SK-N-SH treated with all-trans-retinoic acid at 6 μM for 48 hours (cell line): ENCODE measurements around the gene CNST.

Source experiments
- ATAC-seq: fragments of 200-7000 bp; cut with Tn5 transposase; 3 replicates; pipeline ENCODE4 v1.9.1; 2020; ENCODE audit warnings: mild to moderate bottlenecking, moderate library complexity
- ARNTL ChIP-seq: fragments of 450-650 bp; formaldehyde crosslinking; IDR thresholded peaks from 2 replicates; pipeline ENCODE4 v1.5.0; 2020; ENCODE audit warnings: low read depth, mild to moderate bottlenecking, moderate library complexity, borderline replicate concordance
- BACH2 ChIP-seq: fragments of 250-450 bp; sonication (Bioruptor Pico); IDR thresholded peaks from 2 replicates; pipeline ENCODE4 v1.9.0; 2021; ENCODE audit warnings: mild to moderate bottlenecking, borderline replicate concordance
- CREB5 ChIP-seq: fragments of 250-450 bp; sonication (Bioruptor Pico); IDR thresholded peaks from 2 replicates; pipeline ENCODE4 v1.5.1; 2020; ENCODE audit warnings: low read depth, mild to moderate bottlenecking, moderate library complexity
- CSDC2 ChIP-seq: fragments of 250-450 bp; sonication (Bioruptor Pico); IDR thresholded peaks from 2 replicates; pipeline ENCODE4 v1.5.0; 2020; ENCODE audit warnings: mild to moderate bottlenecking, moderate library complexity
- GLIS3 ChIP-seq: fragments of 250-450 bp; sonication (Bioruptor Pico); IDR thresholded peaks from 2 replicates; pipeline ENCODE4 v1.5.0; 2020; ENCODE audit warnings: mild to moderate bottlenecking, moderate library complexity
- ISL1 ChIP-seq: fragments of 250-450 bp; sonication (Bioruptor Pico); IDR thresholded peaks from 2 replicates; pipeline ENCODE4 v2.1.2; 2022; ENCODE audit warnings: mild to moderate bottlenecking, moderate library complexity
- OSR1 ChIP-seq: fragments of 250-450 bp; sonication (Bioruptor Pico); IDR thresholded peaks from 2 replicates; pipeline ENCODE4 v1.8.0; 2022; ENCODE audit warnings: moderate library complexity, mild to moderate bottlenecking, inconsistent platforms
- PATZ1 ChIP-seq: fragments of 250-450 bp; sonication (Bioruptor Pico); IDR thresholded peaks from 2 replicates; pipeline ENCODE4 v1.8.0; 2020; ENCODE audit warnings: mild to moderate bottlenecking, moderate library complexity, borderline replicate concordance
- RARB ChIP-seq: fragments of 250-450 bp; sonication (Bioruptor Pico); IDR thresholded peaks from 2 replicates; pipeline ENCODE4 v1.8.0; 2021; ENCODE audit warnings: mild to moderate bottlenecking, moderate library complexity
- TCF4 ChIP-seq: fragments of 250-450 bp; sonication (Bioruptor Pico); IDR thresholded peaks from 2 replicates; pipeline ENCODE4 v1.8.0; 2021; ENCODE audit warnings: mild to moderate bottlenecking, moderate library complexity, borderline replicate concordance
- TOX ChIP-seq: fragments of 250-450 bp; sonication (Bioruptor Pico); IDR thresholded peaks from 2 replicates; pipeline ENCODE4 v1.8.0; 2021; ENCODE audit warnings: mild to moderate bottlenecking, moderate library complexity, borderline replicate concordance
- TSHZ2 ChIP-seq: fragments of 250-450 bp; sonication (Bioruptor Pico); IDR thresholded peaks from 2 replicates; pipeline ENCODE4 v1.5.0; 2020; ENCODE audit warnings: mild to moderate bottlenecking, moderate library complexity
- ZFP3 ChIP-seq: fragments of 250-450 bp; sonication (Bioruptor Pico); IDR thresholded peaks from 2 replicates; pipeline ENCODE4 v1.5.0; 2020; ENCODE audit warnings: mild to moderate bottlenecking, moderate library complexity
- ZFP30 ChIP-seq: fragments of 450-650 bp; formaldehyde crosslinking; IDR thresholded peaks from 2 replicates; pipeline ENCODE4 v1.5.0; 2022; ENCODE audit warnings: mild to moderate bottlenecking, moderate library complexity
- ZNF565 ChIP-seq: fragments of 450-650 bp; formaldehyde crosslinking; conservative IDR thresholded peaks from 2 replicates; pipeline ENCODE4 v1.5.0; 2020; ENCODE audit warnings: low read depth, mild to moderate bottlenecking, moderate library complexity
- ZNF70 ChIP-seq: fragments of 450-650 bp; formaldehyde crosslinking; IDR thresholded peaks from 2 replicates; pipeline ENCODE4 v1.5.0; 2020; ENCODE audit warnings: mild to moderate bottlenecking, moderate library complexity
- ZNF8 ChIP-seq: fragments of 450-650 bp; formaldehyde crosslinking; IDR thresholded peaks from 2 replicates; pipeline ENCODE4 v1.5.0; 2020; ENCODE audit warnings: mild to moderate bottlenecking, moderate library complexity
- TF ChIP-seq, protein P1 (sequence below): fragments of 250-450 bp; sonication (Bioruptor Pico); IDR thresholded peaks from 2 replicates; pipeline ENCODE4 v1.8.0; 2021; ENCODE audit warnings: low read depth, mild to moderate bottlenecking, moderate library complexity, borderline replicate concordance
- TF ChIP-seq, protein P2 (sequence below): fragments of 250-450 bp; sonication (Bioruptor Pico); IDR thresholded peaks from 2 replicates; pipeline ENCODE4 v1.5.1; 2021; ENCODE audit warnings: mild to moderate bottlenecking, moderate library complexity

The CNST gene

DNA sequence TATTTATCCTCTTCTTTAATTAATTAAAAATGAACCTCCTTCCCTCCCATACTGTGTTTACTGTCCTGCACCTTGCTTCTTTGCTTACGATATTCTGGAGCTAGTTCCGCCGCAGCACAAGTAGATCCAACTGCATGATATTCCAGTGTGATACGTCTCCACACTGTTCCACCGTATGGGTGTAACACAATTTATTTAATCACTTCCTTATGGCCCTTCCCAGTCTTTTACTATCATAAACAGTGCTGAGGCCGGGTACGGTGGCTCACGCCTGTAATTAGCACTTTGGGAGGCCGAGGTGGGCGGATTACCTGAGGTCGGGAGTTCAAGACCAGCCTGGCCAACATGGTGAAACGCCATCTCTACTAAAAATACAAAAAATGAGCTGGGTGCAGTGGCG is 25.7 kb downstream of the CNST start:
- peak; percentile 5; the same call in 1 of the 3 replicates for ATAC-seq
- TF ChIP-seq TCF4 (CRISPR knock-in tag): no peak
- TF ChIP-seq ISL1 (CRISPR knock-in tag): no peak
- TF ChIP-seq CSDC2 (CRISPR knock-in tag): no peak
- no peak for TF ChIP-seq ZFP30 (CRISPR knock-in tag)
- no peak for TF ChIP-seq CREB5
- no peak for TF ChIP-seq ZFP3 (CRISPR knock-in tag)
- TF ChIP-seq PATZ1: no peak
- no peak for TF ChIP-seq ARNTL (CRISPR knock-in tag)
- no peak for TF ChIP-seq BACH2 (CRISPR knock-in tag)
- TF ChIP-seq ZNF70 (CRISPR knock-in tag): no peak
- TF ChIP-seq OSR1: no peak
- TF ChIP-seq TOX (CRISPR knock-in tag): no peak
- TF ChIP-seq ZNF8: no peak
- no peak for TF ChIP-seq ZNF565

DNA sequence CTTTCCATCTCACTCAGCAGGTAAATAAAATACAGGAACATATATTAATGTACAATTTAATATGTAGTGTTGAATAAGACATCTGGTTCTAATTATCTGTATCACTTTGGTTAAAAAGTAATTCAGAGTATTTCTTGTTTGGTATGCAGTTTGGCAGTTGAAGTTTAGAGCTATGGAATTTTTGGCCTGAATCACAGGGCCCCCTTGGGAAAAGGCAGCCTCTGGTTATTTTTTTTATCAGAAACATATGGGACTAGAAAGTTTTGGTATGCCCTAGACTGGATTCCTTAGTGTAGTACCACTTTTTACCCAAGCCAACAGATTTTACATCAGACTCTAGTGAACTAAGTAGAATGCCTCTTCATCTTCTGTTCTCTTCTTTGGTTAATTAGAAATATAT is 26.4 kb downstream of the CNST start:
- TF ChIP-seq, protein P1, sequence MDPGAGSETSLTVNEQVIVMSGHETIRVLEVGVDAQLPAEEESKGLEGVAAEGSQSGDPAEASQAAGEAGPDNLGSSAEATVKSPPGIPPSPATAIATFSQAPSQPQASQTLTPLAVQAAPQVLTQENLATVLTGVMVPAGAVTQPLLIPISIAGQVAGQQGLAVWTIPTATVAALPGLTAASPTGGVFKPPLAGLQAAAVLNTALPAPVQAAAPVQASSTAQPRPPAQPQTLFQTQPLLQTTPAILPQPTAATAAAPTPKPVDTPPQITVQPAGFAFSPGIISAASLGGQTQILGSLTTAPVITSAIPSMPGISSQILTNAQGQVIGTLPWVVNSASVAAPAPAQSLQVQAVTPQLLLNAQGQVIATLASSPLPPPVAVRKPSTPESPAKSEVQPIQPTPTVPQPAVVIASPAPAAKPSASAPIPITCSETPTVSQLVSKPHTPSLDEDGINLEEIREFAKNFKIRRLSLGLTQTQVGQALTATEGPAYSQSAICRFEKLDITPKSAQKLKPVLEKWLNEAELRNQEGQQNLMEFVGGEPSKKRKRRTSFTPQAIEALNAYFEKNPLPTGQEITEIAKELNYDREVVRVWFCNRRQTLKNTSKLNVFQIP (CRISPR knock-in tag): peak; percentile 85; the same call in 1 of the 2 replicates
- 0 out of 2 replicates have a peak, but pooled peaks have one; percentile 76 for TF ChIP-seq PATZ1
- no peak for TF ChIP-seq ARNTL (CRISPR knock-in tag)
- no peak for TF ChIP-seq TCF4 (CRISPR knock-in tag)
- TF ChIP-seq TOX (CRISPR knock-in tag): no peak
- no peak for TF ChIP-seq RARB (CRISPR knock-in tag)
- no peak for TF ChIP-seq CREB5
- no peak for TF ChIP-seq GLIS3 (CRISPR knock-in tag)
- peak; percentile 95 for TF ChIP-seq ZNF8
- ATAC-seq: peak; percentile 91

DNA sequence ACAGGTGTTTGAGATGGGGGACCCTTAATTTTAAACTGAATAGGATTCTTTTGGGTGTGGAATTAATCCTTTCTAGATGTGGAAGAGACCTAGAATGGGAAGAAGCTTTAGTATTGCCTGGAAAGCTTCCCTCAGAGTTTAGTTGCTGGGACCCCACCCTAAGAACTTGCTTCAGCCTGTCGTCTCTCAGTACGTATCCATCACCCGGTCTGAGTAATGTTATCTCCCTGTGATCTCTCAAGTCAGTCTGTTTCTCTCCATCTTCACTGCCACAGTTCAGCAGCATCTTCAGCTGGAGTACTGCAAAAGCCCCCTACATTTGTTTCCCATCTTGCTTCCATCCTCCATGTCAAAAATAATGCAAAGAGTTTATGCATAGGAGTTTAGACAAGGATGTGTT is 28.9 kb downstream of the CNST start:
- no peak for ATAC-seq
- TF ChIP-seq ZFP3 (CRISPR knock-in tag): no peak
- TF ChIP-seq RARB (CRISPR knock-in tag): no peak
- TF ChIP-seq ZNF8: no peak
- no peak for TF ChIP-seq GLIS3 (CRISPR knock-in tag)
- no peak for TF ChIP-seq TSHZ2 (CRISPR knock-in tag)
- TF ChIP-seq, protein P2, sequence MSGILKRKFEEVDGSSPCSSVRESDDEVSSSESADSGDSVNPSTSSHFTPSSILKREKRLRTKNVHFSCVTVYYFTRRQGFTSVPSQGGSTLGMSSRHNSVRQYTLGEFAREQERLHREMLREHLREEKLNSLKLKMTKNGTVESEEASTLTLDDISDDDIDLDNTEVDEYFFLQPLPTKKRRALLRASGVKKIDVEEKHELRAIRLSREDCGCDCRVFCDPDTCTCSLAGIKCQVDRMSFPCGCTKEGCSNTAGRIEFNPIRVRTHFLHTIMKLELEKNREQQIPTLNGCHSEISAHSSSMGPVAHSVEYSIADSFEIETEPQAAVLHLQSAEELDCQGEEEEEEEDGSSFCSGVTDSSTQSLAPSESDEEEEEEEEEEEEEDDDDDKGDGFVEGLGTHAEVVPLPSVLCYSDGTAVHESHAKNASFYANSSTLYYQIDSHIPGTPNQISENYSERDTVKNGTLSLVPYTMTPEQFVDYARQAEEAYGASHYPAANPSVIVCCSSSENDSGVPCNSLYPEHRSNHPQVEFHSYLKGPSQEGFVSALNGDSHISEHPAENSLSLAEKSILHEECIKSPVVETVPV (CRISPR knock-in tag): no peak
